Esophagus (tissue), 2 donors: ENCODE measurements around the gene MED17. TPM values are rescaled to one million over a fixed set of nuclear protein-coding genes. Genes with fewer than 3 reads are reported as not detected.

Source experiments
- H3K27ac ChIP-seq, 2 donors: one replicate each; pipeline ENCODE4 v1.5.1; 2013; ENCODE audit warnings: low read depth in 2 of 2, mild to moderate bottlenecking in 2 of 2, inconsistent platforms in 1 of 2, low read length in 1 of 2, moderate library complexity in 1 of 2
- H3K27me3 ChIP-seq, 2 donors: one replicate each; pipeline ENCODE4 v1.6.1; 2013; ENCODE audit warnings: low read length in 2 of 2, control low read depth in 1 of 2, mild to moderate bottlenecking in 1 of 2; ENCODE audit not compliant: insufficient read depth in 2 of 2, control insufficient read depth in 1 of 2
- H3K36me3 ChIP-seq, 2 donors: one replicate each; pipeline ENCODE4 v1.6.1; 2013; ENCODE audit warnings: low read length in 1 of 2; ENCODE audit not compliant: control insufficient read depth in 2 of 2, insufficient read depth in 2 of 2
- H3K4me1 ChIP-seq, 2 donors: one replicate each; pipeline ENCODE4 v1.6.1; 2013; ENCODE audit warnings: low read length in 1 of 2; ENCODE audit not compliant: control insufficient read depth in 2 of 2, insufficient read depth in 2 of 2
- H3K4me3 ChIP-seq, 2 donors: one replicate each; pipeline ENCODE4 v1.5.1; 2013; ENCODE audit warnings: low read length in 2 of 2, mild to moderate bottlenecking in 2 of 2, low read depth in 1 of 2, moderate library complexity in 1 of 2
- H3K9me3 ChIP-seq, 2 donors: one replicate each; pipeline ENCODE4 v1.6.1; 2013; ENCODE audit warnings: mild to moderate bottlenecking in 2 of 2, low read depth in 1 of 2, low read length in 1 of 2, moderate library complexity in 1 of 2; ENCODE audit not compliant: control insufficient read depth in 2 of 2, insufficient read depth in 1 of 2
- WGBS, 2 donors: extraction: QIAGEN DNeasy Blood & Tissue Kit; methylation state at CpG; one replicate each; pipeline ENCODE4 v1.1.7; 2013; 5-methylcytosine and 5-hydroxymethylcytosine counted together
- polyA plus RNA-seq, 2 donors: library from polyadenylated mRNA; stranded (reverse); fragments of 200-250 nt; gene quantifications; one replicate each; pipeline ENCODE4 v1.2.3, GENCODE V29; 2013
- donor health status: healthy with polysubstance abuse.
- donor health status: Bipolar disorder and iron deficiency.

The MED17 gene
- polyA plus RNA-seq, 2 donors, result 6.3 to 9.4 TPM

GRCh38 chr11:93842034-93842433, 58.0 kb downstream of the MED17 start:
- peaks cover 2 to 5% of the 10 kb centered on the region in 2 donors for H3K4me1 ChIP-seq
- no peaks in the 10 kb centered on the region for H3K36me3 ChIP-seq
- no peak overlapping the region for H3K4me3 ChIP-seq
- peak overlapping the region in 1 of 2 donors; percentile 52 for H3K27ac ChIP-seq
- H3K9me3 ChIP-seq, result no peaks in the 10 kb centered on the region
- no peaks in the 10 kb centered on the region for H3K27me3 ChIP-seq
- 63 to 71% methylated on average over 4 of the region's 4 CpGs for WGBS, 2 donors

- no peak overlapping the region for H3K4me3 ChIP-seq
- H3K27me3 ChIP-seq, result no peaks in the 10 kb centered on the region
- no peaks in the 10 kb centered on the region for H3K9me3 ChIP-seq
- peaks cover 2 to 5% of the 10 kb centered on the region in 2 donors for H3K4me1 ChIP-seq
- 49 to 56% methylated on average over 6 of the region's 6 CpGs for WGBS, 2 donors
- peak overlapping the region in 1 of 2 donors; percentile 52 for H3K27ac ChIP-seq
- H3K36me3 ChIP-seq, result no peaks in the 10 kb centered on the region
These were observed 58.4 kb downstream of the MED17 start for GRCh38 chr11:93842461-93842860.

GRCh38 chr11:93843906-93844305, 59.8 kb downstream of the MED17 start:
- Histone ChIP-seq H3K4me1 (peaks cover 2 to 5% of the 10 kb centered on the region in 2 donors), H3K9me3 (no peaks in the 10 kb centered on the region), H3K36me3 (no peaks in the 10 kb centered on the region), H3K27ac (no peak overlapping the region), H3K27me3 (no peaks in the 10 kb centered on the region), H3K4me3 (no peak overlapping the region)
- 91 to 97% methylated on average over 5 of the region's 5 CpGs for WGBS, 2 donors

GRCh38 chr11:93844568-93844967, 60.5 kb downstream of the MED17 start:
- Histone ChIP-seq H3K27me3 (no peaks in the 10 kb centered on the region), H3K27ac (no peak overlapping the region), H3K4me1 (peaks cover 2 to 6% of the 10 kb centered on the region in 2 donors), H3K4me3 (no peak overlapping the region), H3K36me3 (no peaks in the 10 kb centered on the region), H3K9me3 (no peaks in the 10 kb centered on the region)
- WGBS, 2 donors, result 53 to 71% methylated on average over 7 of the region's 7 CpGs

GRCh38 chr11:93845181-93846092, 61.4 kb downstream of the MED17 start:
- no peak overlapping the region for H3K4me3 ChIP-seq
- WGBS, 2 donors, result 72 to 77% methylated on average over 8 of the region's 8 CpGs
- no peaks in the 10 kb centered on the region for H3K27me3 ChIP-seq
- H3K9me3 ChIP-seq, result no peaks in the 10 kb centered on the region
- H3K36me3 ChIP-seq, result no peaks in the 10 kb centered on the region
- peaks cover 2 to 8% of the 10 kb centered on the region in 2 donors for H3K4me1 ChIP-seq
- H3K27ac ChIP-seq, result no peak overlapping the region

- WGBS, 2 donors, result 85% methylated on average over 2 of the region's 2 CpGs
- H3K27me3 ChIP-seq, result no peaks in the 10 kb centered on the region
- H3K4me3 ChIP-seq, result no peak overlapping the region
- no peaks in the 10 kb centered on the region for H3K36me3 ChIP-seq
- H3K4me1 ChIP-seq, result peaks cover 2 to 8% of the 10 kb centered on the region in 2 donors
- no peaks in the 10 kb centered on the region for H3K9me3 ChIP-seq
- H3K27ac ChIP-seq, result no peak overlapping the region
These were observed 62.3 kb downstream of the MED17 start for GRCh38 chr11:93846411-93846810.

GRCh38 chr11:93849201-93849600, 65.1 kb downstream of the MED17 start:
- no peak overlapping the region for H3K27ac ChIP-seq
- no peaks in the 10 kb centered on the region for H3K27me3 ChIP-seq
- 80 to 93% methylated on average over 5 of the region's 5 CpGs for WGBS, 2 donors
- no peaks in the 10 kb centered on the region for H3K36me3 ChIP-seq
- peaks cover 2 to 6% of the 10 kb centered on the region in 2 donors for H3K4me1 ChIP-seq
- H3K9me3 ChIP-seq, result no peaks in the 10 kb centered on the region
- H3K4me3 ChIP-seq, result no peak overlapping the region

GRCh38 chr11:93849751-93850593, 65.9 kb downstream of the MED17 start:
- Histone ChIP-seq H3K9me3 (no peaks in the 10 kb centered on the region), H3K4me3 (peak overlapping the region; percentile 10 to 40), H3K27me3 (no peaks in the 10 kb centered on the region), H3K27ac (no peak overlapping the region), H3K36me3 (no peaks in the 10 kb centered on the region), H3K4me1 (peaks cover 2 to 3% of the 10 kb centered on the region in 2 donors)
- WGBS, 2 donors, result 8 to 11% methylated on average over 65 to 67 of the region's 67 CpGs

- H3K27me3 ChIP-seq, result no peaks in the 10 kb centered on the region
- 12 to 31% methylated on average over 3 to 6 of the region's 6 CpGs for WGBS, 2 donors
- H3K4me1 ChIP-seq, result peaks cover under 1 to 3% of the 10 kb centered on the region in 2 donors
- no peaks in the 10 kb centered on the region for H3K36me3 ChIP-seq
- H3K4me3 ChIP-seq, result peak within 1 kb of the TSS; percentile 10 to 40
- no peaks in the 10 kb centered on the region for H3K9me3 ChIP-seq
- H3K27ac ChIP-seq, result no peak within 1 kb of the TSS
These were observed 66.5 kb downstream of the MED17 start, which contains the start of gene VSTM5 for GRCh38 chr11:93850594-93851018. TSS of gene VSTM5 (minus strand) at chr11:93850618. CDS start at chr11:93850502, 116 bp downstream.
